ENCODE data around the gene ARL5B. TPM values are rescaled to one million over a fixed set of nuclear protein-coding genes. Genes with fewer than 3 reads are reported as not detected.
"Not testable (repeated sequence)": the region's sequence is repeated elsewhere in the genome, so short reads cannot be mapped to it uniquely, and the experiment has no call there.

The ARL5B gene
- total and polyA plus RNA-seq, 9 of the 15 experiments (the other 6 are each of a cell fraction or from before 2014, with no cell fraction given), result 4.1 to 22.2 (median 15.1) TPM

- no peak for TF ChIP-seq KLF10 (CRISPR knock-in tag; IDR thresholded peaks at IDR 0.05)
- TF ChIP-seq NFE2L1 (tag; IDR thresholded peaks at IDR 0.05; ENCODE audit: borderline replicate concordance, low read depth), result no peak
- no peak for TF ChIP-seq KDM4B (IDR thresholded peaks at IDR 0.05; ENCODE audit: borderline replicate concordance in 2 of 2, low read depth in 1 of 2)
- no peak for TF ChIP-seq PTRF (tag; IDR thresholded peaks at IDR 0.05)
- no peak for TF ChIP-seq ZNF146 (CRISPR knock-in tag; IDR thresholded peaks at IDR 0.05; ENCODE audit: unreplicated experiment)
- TF ChIP-seq MCM5 (IDR thresholded peaks at IDR 0.05; ENCODE audit: low read depth), result no peak
- TF ChIP-seq NFXL1 (CRISPR knock-in tag; IDR thresholded peaks at IDR 0.05), result no peak
- H2AFZ ChIP-seq (ENCODE audit: low read depth, low read length), result no peak overlapping the region
- in situ Hi-C loops (cut with MboI), result no loop called here
- 87% methylated on average over 4 of the region's 4 CpGs for WGBS (ENCODE audit: insufficient coverage, low coverage, missing lambda C conversion rate)
- H3K27ac ChIP-seq (ENCODE audit: extremely low read depth, low read depth, low read length), result no peak overlapping the region
- no peak overlapping the region for H3K4me3 ChIP-seq
- POLR2A ChIA-PET, result interaction anchor here (0.6 to 1.3 kb wide), 2 partner anchors 12 to 359 kb away, joined by 3 read pairs; no protein-coding TSS in a partner anchor
- BruUV-seq (replicated peaks), result no TSS peak
- peaks cover 33% of the 10 kb centered on the region; the same call in 1 of the 3 replicates for H3K36me3 ChIP-seq (ENCODE audit: control insufficient read depth, insufficient read depth, low read length)
- H3K9me1 ChIP-seq (ENCODE audit: control insufficient read depth, insufficient read depth, low read length), result no peaks in the 10 kb centered on the region
- no peaks in the 10 kb centered on the region for H4K20me1 ChIP-seq (replicated peaks; ENCODE audit: control insufficient read depth, insufficient read depth, low read length)
- DNase-seq (ENCODE audit: extremely low read depth in 1 of 4, low spot score in 3 of 4) (no peak), FAIRE-seq (no peak), ATAC-seq (no peak)
- H3K9me3 ChIP-seq (replicated peaks; ENCODE audit: control insufficient read depth, insufficient read depth, low read depth, low read length), result no peaks in the 10 kb centered on the region
- intact Hi-C loops (cut with micrococcal nuclease), result no loop called here
- no peaks in the 10 kb centered on the region for H3K27me3 ChIP-seq (ENCODE audit: control insufficient read depth in 2 of 2, insufficient read depth in 2 of 2, low read length in 2 of 2)
- H3K4me2 ChIP-seq (ENCODE audit: insufficient read depth, low read length), result no peak overlapping the region
- H3K4me1 ChIP-seq (replicated peaks in 1 of 2; ENCODE audit: control insufficient read depth in 2 of 2, insufficient read depth in 2 of 2, low read length in 2 of 2), result no peaks in the 10 kb centered on the region; a peak in 1 of 5 replicates
- H3K79me2 ChIP-seq (ENCODE audit: control insufficient read depth, insufficient read depth, low read length), result peaks cover 9% of the 10 kb centered on the region; the same call in 1 of the 3 replicates
- CTCF ChIA-PET (ENCODE audit: low intra/inter-chr PET ratio), result no interaction called here
- H3K9ac ChIP-seq (ENCODE audit: insufficient read depth in 1 of 2, low read depth in 2 of 2, low read length in 2 of 2), result no peak overlapping the region
These were observed 23.2 kb upstream of the ARL5B start for GRCh38 chr10:18635995-18636394.

DNA sequence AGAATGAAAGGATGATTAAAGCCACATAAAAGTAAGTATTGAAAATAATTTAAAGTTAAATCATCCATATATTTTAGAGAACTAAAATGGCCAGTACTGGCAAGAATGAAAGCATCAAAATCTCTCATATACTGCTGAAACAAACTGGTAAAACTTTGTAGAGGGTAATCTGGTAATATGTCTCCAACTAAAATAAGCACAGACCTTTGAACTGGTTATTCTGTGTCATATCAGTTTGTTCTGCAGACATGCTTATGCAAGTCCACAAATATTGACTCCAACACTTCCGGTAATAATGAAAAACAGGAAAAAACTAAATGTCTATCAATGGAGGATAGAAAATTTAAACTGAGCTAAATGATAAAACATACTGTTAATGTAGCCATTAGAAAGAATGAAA lies 21.8 kb upstream of the ARL5B start:
- BruUV-seq (replicated peaks); H3K9me3 ChIP-seq (replicated peaks; ENCODE audit: control insufficient read depth, insufficient read depth, low read depth, low read length); H3K9me1 ChIP-seq (ENCODE audit: control insufficient read depth, insufficient read depth, low read length); ATAC-seq; H3K4me3 ChIP-seq; POLR2A ChIA-PET; intact Hi-C loops (cut with micrococcal nuclease); H3K27me3 ChIP-seq (ENCODE audit: control insufficient read depth in 2 of 2, insufficient read depth in 2 of 2, low read length in 2 of 2); H3K9ac ChIP-seq (ENCODE audit: insufficient read depth in 1 of 2, low read depth in 2 of 2, low read length in 2 of 2); H3K4me1 ChIP-seq (replicated peaks in 1 of 2; ENCODE audit: control insufficient read depth in 2 of 2, insufficient read depth in 2 of 2, low read length in 2 of 2); in situ Hi-C loops (cut with MboI); H3K4me2 ChIP-seq (ENCODE audit: insufficient read depth, low read length); H4K20me1 ChIP-seq (replicated peaks; ENCODE audit: control insufficient read depth, insufficient read depth, low read length); CTCF ChIA-PET (ENCODE audit: low intra/inter-chr PET ratio); H2AFZ ChIP-seq (ENCODE audit: low read depth, low read length); DNase-seq (ENCODE audit: extremely low read depth in 1 of 4, low spot score in 3 of 4); H3K27ac ChIP-seq (ENCODE audit: extremely low read depth, low read depth, low read length): not testable (repeated sequence)
- FAIRE-seq, result peak; percentile 11
- Histone ChIP-seq H3K79me2 (ENCODE audit: control insufficient read depth, insufficient read depth, low read length) (peaks cover 11% of the 10 kb centered on the region; the same call in 1 of the 3 replicates), H3K36me3 (ENCODE audit: control insufficient read depth, insufficient read depth, low read length) (peaks cover 45% of the 10 kb centered on the region; the same call in 1 of the 3 replicates)
- WGBS (ENCODE audit: insufficient coverage, low coverage, missing lambda C conversion rate), result 93% methylated on average over 1 of the region's 1 CpG

GRCh38 chr10:18639719-18640118 lies 19.5 kb upstream of the ARL5B start:
- BruUV-seq (replicated peaks); H3K4me3 ChIP-seq; H2AFZ ChIP-seq (ENCODE audit: low read depth, low read length); H3K4me1 ChIP-seq (replicated peaks in 1 of 2; ENCODE audit: control insufficient read depth in 2 of 2, insufficient read depth in 2 of 2, low read length in 2 of 2); in situ Hi-C loops (cut with MboI); H3K9ac ChIP-seq (ENCODE audit: insufficient read depth in 1 of 2, low read depth in 2 of 2, low read length in 2 of 2); H3K9me3 ChIP-seq (replicated peaks; ENCODE audit: control insufficient read depth, insufficient read depth, low read depth, low read length); H3K27me3 ChIP-seq (ENCODE audit: control insufficient read depth in 2 of 2, insufficient read depth in 2 of 2, low read length in 2 of 2); intact Hi-C loops (cut with micrococcal nuclease); H3K27ac ChIP-seq (ENCODE audit: extremely low read depth, low read depth, low read length); H3K9me1 ChIP-seq (ENCODE audit: control insufficient read depth, insufficient read depth, low read length); H3K4me2 ChIP-seq (ENCODE audit: insufficient read depth, low read length); ATAC-seq; FAIRE-seq; CTCF ChIA-PET (ENCODE audit: low intra/inter-chr PET ratio); DNase-seq (ENCODE audit: extremely low read depth in 1 of 4, low spot score in 3 of 4); H4K20me1 ChIP-seq (replicated peaks; ENCODE audit: control insufficient read depth, insufficient read depth, low read length): not testable (repeated sequence)
- 94% methylated on average over 2 of the region's 2 CpGs for WGBS (ENCODE audit: insufficient coverage, low coverage, missing lambda C conversion rate)
- POLR2A ChIA-PET, result interaction anchor here (2.1 kb wide), 1 partner anchor 9 kb away, joined by 5 read pairs; no protein-coding TSS in a partner anchor
- Histone ChIP-seq H3K79me2 (ENCODE audit: control insufficient read depth, insufficient read depth, low read length) (peaks cover 25% of the 10 kb centered on the region), H3K36me3 (ENCODE audit: control insufficient read depth, insufficient read depth, low read length) (peaks cover 59% of the 10 kb centered on the region; the same call in 1 of the 3 replicates)
